Mucosa of descending colon (tissue), 3 donors: ENCODE measurements around the gene TICAM1. TPM values are rescaled to one million over a fixed set of nuclear protein-coding genes. Genes with fewer than 3 reads are reported as not detected.
"Not testable (repeated sequence)": the region's sequence is repeated elsewhere in the genome, so short reads cannot be mapped to it uniquely, and the experiment has no call there.

Experiments
- ATAC-seq: fragments of 200-7000 bp; cut with Tn5 transposase; one replicate; pipeline ENCODE4 v1.9.1; 2020; ENCODE audit warnings: mild to moderate bottlenecking, moderate library complexity
- DNase-seq, 3 donors: peaks; one replicate each; pipeline ENCODE4 v3.0.0-alpha.2; 2020
- H3K36me3 ChIP-seq: fragments of 200-600 bp; one replicate; pipeline ENCODE4 v1.8.0; 2021; ENCODE audit warnings: low read depth, mild to moderate bottlenecking
- H3K4me1 ChIP-seq: fragments of 200-600 bp; one replicate; pipeline ENCODE4 v1.8.0; 2021; ENCODE audit warnings: low read depth, mild to moderate bottlenecking
- H3K4me3 ChIP-seq: fragments of 200-600 bp; one replicate; pipeline ENCODE4 v1.8.0; 2021; ENCODE audit warnings: mild to moderate bottlenecking
- H3K9me3 ChIP-seq: fragments of 200-600 bp; one replicate; pipeline ENCODE4 v1.8.0; 2021; ENCODE audit warnings: mild to moderate bottlenecking
- CTCF ChIP-seq: fragments of 200-600 bp; IDR thresholded peaks from one replicate; pipeline ENCODE4 v1.8.0; 2022; ENCODE audit warnings: antibody characterized with exemption, mild to moderate bottlenecking
- intact Hi-C, 2 donors: fragments of 100-400 bp; cut with DNase I in 1 of 2; cut with micrococcal nuclease in 1 of 2; formaldehyde crosslinking; loops; one replicate each; pipeline versions ENCODE4 v1.11.0 to v1.11.1; 2022; cut with DNase I, micrococcal nuclease
- total RNA-seq, 3 donors: library from RNA; stranded (reverse); fragmentation: NEBNext Ultra II Directional in 2 of 3; extraction: Animal tissue kit (Norgen Biotek cat#: 25700) in 2 of 3; gene quantifications; one replicate each; pipeline versions ENCODE4 v1.2.1 to v1.2.4, GENCODE V29; 2021 to 2023
- donor health status: DM: no; HTN: no; CAD: no; lungs with moderate emphysema.
- donor health status: DM: no; HTN: no; CAD: no.
- donor health status: DM: no; HTN: yes; CAD: no.

Gene TICAM1
- total RNA-seq, 3 donors from 2014 or later: 24.1 to 37.4 (median 26.4) TPM

- no peak for TF ChIP-seq CTCF
- DNase-seq: no peak
- ATAC-seq: no peak
- Histone ChIP-seq H3K9me3 (no peaks in the 10 kb centered on the region), H3K36me3 (no peaks in the 10 kb centered on the region), H3K4me1 (peaks cover 15% of the 10 kb centered on the region), H3K4me3 (no peak overlapping the region)
- intact Hi-C loops: loop anchor here in 1 of 2 donors (5.0 kb wide), 1 partner anchor 97 kb away; no protein-coding TSS in a partner anchor
Measured at GRCh38 chr19:4814625-4815425, 16.7 kb downstream of the TICAM1 start.

- peaks cover 15% of the 10 kb centered on the region for H3K4me1 ChIP-seq
- H3K9me3 ChIP-seq: no peaks in the 10 kb centered on the region
- peak; percentile 84 for TF ChIP-seq CTCF
- no peaks in the 10 kb centered on the region for H3K36me3 ChIP-seq
- DNase-seq: peak; percentile 86 to 92 (median 92)
- peak; percentile 71 for ATAC-seq
- H3K4me3 ChIP-seq: no peak overlapping the region
- intact Hi-C loops: loop anchor here in 1 of 2 donors (5.0 kb wide), 1 partner anchor 101 kb away; no protein-coding TSS in a partner anchor
Measured at GRCh38 chr19:4811328-4812131, 20.0 kb downstream of the TICAM1 start.

- no peak for TF ChIP-seq CTCF
- Histone ChIP-seq H3K9me3 (no peaks in the 10 kb centered on the region), H3K4me3 (no peak overlapping the region), H3K4me1 (no peaks in the 10 kb centered on the region), H3K36me3 (no peaks in the 10 kb centered on the region)
- DNase-seq (peak in 1 of 3 donors; percentile 59), ATAC-seq (no peak)
- intact Hi-C loops: loop anchor here (5.0 to 10.0 kb wide), 2 partner anchors 45 to 48 kb away; no protein-coding TSS in a partner anchor
Measured at GRCh38 chr19:4807188-4807587, 24.3 kb downstream of the TICAM1 start.

- no peak overlapping the region for H3K4me3 ChIP-seq
- no peaks in the 10 kb centered on the region for H3K9me3 ChIP-seq
- no peaks in the 10 kb centered on the region for H3K4me1 ChIP-seq
- no peaks in the 10 kb centered on the region for H3K36me3 ChIP-seq
- DNase-seq (no peak), ATAC-seq (no peak)
- intact Hi-C loops: loop anchor here (5.0 to 10.0 kb wide), 2 partner anchors 46 to 48 kb away; no protein-coding TSS in a partner anchor
- no peak for TF ChIP-seq CTCF
Measured at GRCh38 chr19:4806384-4806783, 25.1 kb downstream of the TICAM1 start.

- not testable (repeated sequence) for ATAC-seq, DNase-seq, H3K36me3 ChIP-seq, H3K4me3 ChIP-seq, H3K4me1 ChIP-seq, H3K9me3 ChIP-seq
- intact Hi-C loops: loop anchor here (5.0 to 10.0 kb wide), 2 partner anchors 47 to 50 kb away; no protein-coding TSS in a partner anchor
Measured at GRCh38 chr19:4805140-4805539, 26.4 kb downstream of the TICAM1 start.
